Karpas-422 (cell line): ENCODE results near the gene CERS1. TPM values are rescaled to one million over a fixed set of nuclear protein-coding genes. Genes with fewer than 3 reads are reported as not detected.

Experiments used
- DNase-seq: peaks from one replicate; pipeline ENCODE4 v3.0.0-alpha.2; 2015
- H2AFZ ChIP-seq: fragments of 200-600 bp; sonication (generic); 2 replicates; pipeline ENCODE4 v1.6.1; 2014; ENCODE audit warnings: antibody characterized with exemption, low read length, mixed read lengths
- H3K27ac ChIP-seq: fragments of 200-600 bp; sonication (generic); 2 replicates; pipeline ENCODE4 v1.5.1; 2014; ENCODE audit warnings: mild to moderate bottlenecking, low read length, moderate library complexity
- H3K27me3 ChIP-seq: fragments of 200-600 bp; sonication (generic); 2 replicates; pipeline ENCODE4 v1.6.1; 2014; ENCODE audit warnings: low read length, mixed read lengths
- H3K36me3 ChIP-seq: fragments of 200-600 bp; sonication (generic); 2 replicates; pipeline ENCODE4 v1.6.1; 2014; ENCODE audit warnings: low read length, mixed read lengths; ENCODE audit not compliant: insufficient read depth
- H3K4me1 ChIP-seq: fragments of 200-600 bp; sonication (generic); 2 replicates; pipeline ENCODE4 v1.6.1; 2014; ENCODE audit warnings: mild to moderate bottlenecking, low read length, mixed read lengths
- H3K4me2 ChIP-seq: fragments of 200-600 bp; sonication (generic); 2 replicates; pipeline ENCODE4 v1.6.1; 2014; ENCODE audit warnings: low read length, low read depth, mild to moderate bottlenecking; ENCODE audit not compliant: poor library complexity, severe bottlenecking
- H3K4me3 ChIP-seq: fragments of 200-600 bp; sonication (generic); 2 replicates; pipeline ENCODE4 v1.5.1; 2014; ENCODE audit warnings: mild to moderate bottlenecking, antibody characterized with exemption, low read length, mixed read lengths
- H3K79me2 ChIP-seq: fragments of 200-600 bp; sonication (generic); 2 replicates; pipeline ENCODE4 v1.6.1; 2014; ENCODE audit warnings: mild to moderate bottlenecking, low read length, mixed read lengths
- H3K9ac ChIP-seq: fragments of 200-600 bp; sonication (generic); 2 replicates; pipeline ENCODE4 v1.6.0; 2014; ENCODE audit warnings: low read length
- H3K9me2 ChIP-seq: fragments of 200-600 bp; sonication (generic), shearing (Covaris generic); replicated peaks from 2 replicates; pipeline ENCODE4 v1.6.0; 2014; ENCODE audit warnings: mild to moderate bottlenecking, low read length, moderate library complexity; ENCODE audit not compliant: insufficient read depth
- H3K9me3 ChIP-seq: fragments of 300-700, 200-600 bp; sonication (generic); 2 replicates; pipeline ENCODE4 v1.6.1; 2014; ENCODE audit warnings: low read length, mixed read lengths
- H4K20me1 ChIP-seq: fragments of 200-600 bp; sonication (generic); 2 replicates; pipeline ENCODE4 v1.6.1; 2014; ENCODE audit warnings: mild to moderate bottlenecking, antibody characterized with exemption, low read length, low read depth; ENCODE audit not compliant: insufficient read depth
- total RNA-seq: library from RNA; depleted of rRNA; stranded (reverse); fragments of >200 nt; shearing (Covaris generic); gene quantifications from 2 replicates; pipeline ENCODE4 v1.2.3, GENCODE V29; 2014; ENCODE audit warnings: low replicate concordance

The CERS1 gene
- total RNA-seq, 1 experiment from 2014 or later, result not detected

DNA sequence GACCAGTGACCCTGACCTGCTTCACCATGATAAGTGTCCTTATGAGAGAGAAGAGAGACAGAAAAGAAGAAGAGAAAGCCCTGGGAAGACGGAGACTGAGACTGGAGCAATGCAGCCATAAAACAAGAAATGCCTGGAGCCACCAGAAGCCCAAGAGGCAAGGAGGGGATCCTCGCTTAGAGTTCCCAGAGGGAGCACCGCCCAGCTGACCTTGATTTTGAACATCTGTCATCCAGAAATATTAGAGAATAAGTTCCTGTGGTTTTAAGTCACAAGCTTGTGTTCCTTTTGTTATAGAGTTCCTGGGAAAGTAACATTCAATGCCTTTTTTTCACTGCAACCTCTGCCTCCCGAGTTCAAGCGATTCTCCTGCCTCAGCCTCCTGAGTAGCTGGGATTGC is 20.2 kb downstream of the CERS1 start:
- Histone ChIP-seq H2AFZ (no peak overlapping the region), H3K79me2 (no peaks in the 10 kb centered on the region), H3K9me3 (no peaks in the 10 kb centered on the region), H3K27ac (no peak overlapping the region), H3K27me3 (no peaks in the 10 kb centered on the region), H3K36me3 (0 out of 2 replicates have a peak, but pooled peaks cover 4% of the 10 kb centered on the region), H3K9ac (no peak overlapping the region), H4K20me1 (no peaks in the 10 kb centered on the region), H3K4me1 (no peaks in the 10 kb centered on the region), H3K4me2 (no peak overlapping the region), H3K9me2 (no peaks in the 10 kb centered on the region), H3K4me3 (no peak overlapping the region)
- DNase-seq, result no peak

DNA sequence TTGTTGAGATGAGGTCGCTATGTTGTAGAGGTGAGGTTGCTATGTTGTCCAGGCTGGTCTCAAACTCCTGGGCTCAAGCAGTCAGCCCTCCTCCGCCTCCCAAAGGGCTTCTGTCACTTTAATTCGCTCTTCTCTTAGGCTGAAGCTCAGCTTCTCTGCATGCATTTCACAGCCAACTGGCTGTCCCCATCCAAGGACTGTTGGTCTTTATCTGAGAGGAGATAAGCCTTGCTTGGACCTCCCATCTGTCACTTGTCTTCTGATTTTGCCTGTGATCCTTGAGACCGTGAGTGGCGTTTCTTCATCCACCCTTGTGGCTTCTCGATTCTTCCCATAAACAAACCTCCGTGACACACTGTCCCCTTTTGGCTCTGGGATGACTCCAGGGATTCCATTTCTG is 24.4 kb downstream of the CERS1 start:
- no peaks in the 10 kb centered on the region for H3K9me3 ChIP-seq
- H4K20me1 ChIP-seq, result peaks cover 16% of the 10 kb centered on the region; the same call in 1 of the 2 replicates
- H3K4me3 ChIP-seq, result no peak overlapping the region
- peaks cover 13% of the 10 kb centered on the region for H3K79me2 ChIP-seq
- DNase-seq, result no peak
- H3K4me2 ChIP-seq, result no peak overlapping the region
- no peaks in the 10 kb centered on the region for H3K27me3 ChIP-seq
- H2AFZ ChIP-seq, result no peak overlapping the region
- H3K9ac ChIP-seq, result no peak overlapping the region
- H3K27ac ChIP-seq, result no peak overlapping the region
- peaks cover 16% of the 10 kb centered on the region for H3K36me3 ChIP-seq
- H3K4me1 ChIP-seq, result no peaks in the 10 kb centered on the region
- H3K9me2 ChIP-seq, result no peaks in the 10 kb centered on the region

DNA sequence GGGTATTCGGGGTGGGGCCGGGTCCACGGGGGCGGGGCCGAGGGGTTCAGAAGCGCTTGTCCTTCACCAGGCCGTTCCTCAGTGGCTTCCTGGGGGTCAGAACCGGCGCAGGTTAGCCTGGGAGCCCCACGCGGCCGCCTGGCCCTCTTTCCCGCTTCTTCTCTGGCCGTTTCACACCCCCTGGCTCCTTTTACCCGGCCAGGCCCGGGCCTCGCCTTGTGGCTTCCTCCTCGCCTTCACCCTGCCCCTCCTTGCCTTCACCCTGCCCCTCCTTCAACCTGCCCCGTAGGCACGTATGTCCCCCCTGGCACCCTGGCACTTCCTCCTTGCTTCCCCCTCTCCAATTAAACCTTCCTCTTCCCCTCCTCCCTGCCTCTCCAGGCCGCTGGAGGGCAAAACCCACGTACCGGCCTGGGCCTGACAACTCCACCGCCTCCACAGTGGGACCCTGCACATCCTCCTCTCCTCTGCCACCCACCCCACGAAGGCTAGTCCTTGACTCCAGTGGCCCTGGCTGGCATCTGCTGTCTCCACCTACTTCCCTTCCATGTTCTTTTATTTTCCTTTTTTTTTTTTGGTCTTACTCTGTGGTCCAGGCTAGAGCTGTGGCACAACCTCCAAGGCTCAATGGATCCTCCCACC is 25.3 kb downstream of the CERS1 start:
- Histone ChIP-seq H3K36me3 (peaks cover 16% of the 10 kb centered on the region), H3K4me2 (no peak overlapping the region), H3K4me3 (no peak overlapping the region), H4K20me1 (peaks cover 16% of the 10 kb centered on the region; the same call in 1 of the 2 replicates), H2AFZ (no peak overlapping the region), H3K79me2 (peaks cover 14% of the 10 kb centered on the region), H3K9me3 (no peaks in the 10 kb centered on the region), H3K27me3 (no peaks in the 10 kb centered on the region), H3K4me1 (no peaks in the 10 kb centered on the region), H3K27ac (no peak overlapping the region), H3K9me2 (no peaks in the 10 kb centered on the region), H3K9ac (no peak overlapping the region)
- no peak for DNase-seq

DNA sequence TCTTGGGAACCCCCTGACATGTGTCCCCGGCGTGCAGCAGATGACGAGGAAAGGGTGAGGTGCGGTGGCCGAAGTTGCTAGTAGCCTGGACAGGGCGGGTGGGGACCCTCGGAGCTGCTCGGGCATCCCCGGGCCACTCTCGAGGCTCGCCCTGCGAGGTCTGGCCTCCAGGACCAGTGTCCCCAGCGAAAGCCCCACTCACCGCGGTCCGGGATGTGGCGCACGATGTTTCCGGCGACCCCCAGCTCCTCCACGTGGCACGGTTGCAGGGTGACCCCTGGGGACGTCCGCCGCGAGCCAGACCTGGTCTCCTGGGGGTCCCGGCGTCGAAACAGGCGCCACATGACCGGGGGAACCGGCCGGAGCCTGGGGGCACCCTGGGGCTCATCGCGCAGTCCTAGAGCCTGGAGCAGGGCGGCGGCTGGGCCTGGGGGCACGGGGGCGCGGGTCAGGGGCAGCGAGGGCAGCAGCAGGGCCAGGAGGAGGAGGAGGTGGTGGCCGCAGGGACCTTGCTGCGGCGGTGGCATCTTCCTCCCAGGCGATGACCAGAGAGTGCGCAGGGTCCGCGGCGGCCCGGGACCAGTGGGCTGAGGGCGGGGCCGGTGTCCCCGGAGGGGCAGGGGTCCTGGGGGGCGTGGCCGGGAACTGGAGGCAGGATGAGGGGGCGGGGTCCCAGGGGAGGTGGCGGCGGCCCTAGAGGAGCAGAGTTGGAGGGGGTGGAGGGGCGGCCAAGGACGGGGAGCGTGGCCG is 26.0 kb downstream of the CERS1 start:
- Histone ChIP-seq H3K4me3 (no peak overlapping the region), H3K9ac (no peak overlapping the region), H3K27ac (no peak overlapping the region), H3K4me2 (no peak overlapping the region), H3K4me1 (no peaks in the 10 kb centered on the region), H3K79me2 (peaks cover 14% of the 10 kb centered on the region), H4K20me1 (peaks cover 16% of the 10 kb centered on the region; the same call in 1 of the 2 replicates), H3K9me3 (no peaks in the 10 kb centered on the region), H3K9me2 (no peaks in the 10 kb centered on the region), H3K36me3 (peaks cover 16% of the 10 kb centered on the region), H3K27me3 (no peaks in the 10 kb centered on the region), H2AFZ (no peak overlapping the region)
- no peak for DNase-seq

- H2AFZ ChIP-seq, result no peak overlapping the region
- no peak overlapping the region for H3K27ac ChIP-seq
- peaks cover 17% of the 10 kb centered on the region for H3K36me3 ChIP-seq
- no peaks in the 10 kb centered on the region for H3K4me1 ChIP-seq
- no peaks in the 10 kb centered on the region for H3K9me2 ChIP-seq
- peaks cover 16% of the 10 kb centered on the region; the same call in 1 of the 2 replicates for H4K20me1 ChIP-seq
- no peak overlapping the region for H3K4me3 ChIP-seq
- no peak overlapping the region for H3K9ac ChIP-seq
- no peak overlapping the region for H3K4me2 ChIP-seq
- peaks cover 14% of the 10 kb centered on the region for H3K79me2 ChIP-seq
- no peaks in the 10 kb centered on the region for H3K27me3 ChIP-seq
- DNase-seq, result no peak
- no peaks in the 10 kb centered on the region for H3K9me3 ChIP-seq
Observed at GRCh38 chr19:18869023-18869618, 26.8 kb downstream of the CERS1 start.

DNA sequence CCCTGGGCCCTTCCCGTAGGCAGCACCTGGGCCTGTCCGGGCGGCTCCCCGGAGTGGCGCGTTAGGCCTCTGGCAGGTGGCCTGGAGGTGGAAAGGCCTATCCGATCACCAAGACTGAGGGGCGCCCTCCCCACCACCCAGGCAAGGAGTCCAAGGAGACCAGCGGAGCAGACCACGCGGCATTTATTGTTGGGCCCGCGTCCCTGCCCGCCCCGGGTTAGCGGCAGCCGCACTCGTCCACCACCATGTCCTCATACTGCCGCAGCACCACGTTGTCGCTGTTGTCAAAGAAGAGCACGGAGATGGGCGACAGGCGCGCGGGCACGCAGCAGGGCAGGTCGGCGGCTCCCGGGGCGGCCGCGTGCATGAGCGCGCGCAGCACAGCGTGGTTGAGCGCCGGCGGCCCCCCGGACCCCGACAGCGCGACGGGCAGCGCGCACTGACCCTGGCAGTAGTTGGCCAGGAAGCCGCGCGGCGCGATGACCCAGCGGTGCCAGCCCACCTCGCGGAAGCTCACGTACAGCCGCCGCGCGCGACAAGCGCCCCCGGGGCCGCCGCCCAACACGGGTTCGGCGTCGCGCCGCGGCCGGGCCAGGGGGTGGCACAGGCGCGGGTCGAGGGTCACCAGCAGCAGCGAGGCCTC is 27.5 kb downstream of the CERS1 start:
- Histone ChIP-seq H3K4me1 (no peaks in the 10 kb centered on the region), H3K4me3 (no peak overlapping the region), H3K9me3 (no peaks in the 10 kb centered on the region), H3K27ac (no peak overlapping the region), H2AFZ (no peak overlapping the region), H3K4me2 (no peak overlapping the region), H3K9me2 (no peaks in the 10 kb centered on the region), H3K79me2 (peaks cover 14% of the 10 kb centered on the region), H3K9ac (no peak overlapping the region), H4K20me1 (peaks cover 16% of the 10 kb centered on the region; the same call in 1 of the 2 replicates), H3K27me3 (no peaks in the 10 kb centered on the region), H3K36me3 (peaks cover 19% of the 10 kb centered on the region)
- no peak for DNase-seq

DNA sequence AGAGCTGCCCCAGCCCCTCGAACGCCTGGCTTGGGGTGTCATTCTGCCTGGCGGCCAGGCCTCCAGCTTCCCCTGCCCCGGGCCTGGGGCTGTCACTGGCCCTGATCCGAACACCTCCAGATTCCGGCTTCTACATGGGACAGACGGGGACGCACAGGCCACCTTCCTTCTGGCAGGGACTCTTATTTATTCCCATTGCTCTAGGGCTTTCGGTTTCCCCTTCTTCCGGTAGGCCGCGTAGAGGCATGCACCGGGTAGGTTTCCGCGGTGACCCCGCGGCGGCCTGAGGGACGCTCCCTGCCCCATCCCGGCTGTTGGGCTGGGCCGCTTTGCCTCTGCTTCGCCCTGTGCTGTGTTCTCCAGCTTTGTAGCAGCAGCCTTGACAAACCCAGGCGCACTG is 28.2 kb downstream of the CERS1 start:
- no peaks in the 10 kb centered on the region for H3K4me1 ChIP-seq
- H3K4me2 ChIP-seq, result no peak overlapping the region
- no peak overlapping the region for H2AFZ ChIP-seq
- H3K36me3 ChIP-seq, result peaks cover 21% of the 10 kb centered on the region
- DNase-seq, result no peak
- peaks cover 20% of the 10 kb centered on the region; the same call in 1 of the 2 replicates for H4K20me1 ChIP-seq
- no peak overlapping the region for H3K27ac ChIP-seq
- no peaks in the 10 kb centered on the region for H3K27me3 ChIP-seq
- H3K9ac ChIP-seq, result no peak overlapping the region
- H3K4me3 ChIP-seq, result no peak overlapping the region
- no peaks in the 10 kb centered on the region for H3K9me2 ChIP-seq
- no peaks in the 10 kb centered on the region for H3K9me3 ChIP-seq
- H3K79me2 ChIP-seq, result peaks cover 14% of the 10 kb centered on the region

- Histone ChIP-seq H3K4me2 (no peak overlapping the region), H3K27ac (no peak overlapping the region), H4K20me1 (peaks cover 21% of the 10 kb centered on the region; the same call in 1 of the 2 replicates), H3K4me1 (no peaks in the 10 kb centered on the region), H3K9ac (no peak overlapping the region), H3K79me2 (peaks cover 14% of the 10 kb centered on the region), H3K4me3 (no peak overlapping the region), H3K9me2 (no peaks in the 10 kb centered on the region), H3K36me3 (peaks cover 24% of the 10 kb centered on the region), H2AFZ (no peak overlapping the region), H3K9me3 (no peaks in the 10 kb centered on the region), H3K27me3 (no peaks in the 10 kb centered on the region)
- DNase-seq, result no peak
Observed at GRCh38 chr19:18867199-18867598, 28.8 kb downstream of the CERS1 start.
